Fibroblast of skin of back (primary cell): ENCODE data around the gene ITPK1.

ENCODE experiments used
- DNase-seq: peaks from one replicate; pipeline ENCODE4 v3.0.0-alpha.2; 2013

Gene ITPK1

GRCh38 chr14:92932448-92933395 lies 183.0 kb downstream of the ITPK1 start:
- no peak for DNase-seq

- no peak for DNase-seq
Observed at GRCh38 chr14:92931681-92932447, 183.9 kb downstream of the ITPK1 start.

GRCh38 chr14:92930737-92931602 lies 184.8 kb downstream of the ITPK1 start:
- DNase-seq, result no peak

- DNase-seq, result no peak
Observed at GRCh38 chr14:92929689-92930608, 185.8 kb downstream of the ITPK1 start.

GRCh38 chr14:92928961-92929688 lies 186.6 kb downstream of the ITPK1 start:
- no peak for DNase-seq

GRCh38 chr14:92928258-92928629 lies 187.5 kb downstream of the ITPK1 start:
- no peak for DNase-seq

- no peak for DNase-seq
Observed at GRCh38 chr14:92927349-92928257, 188.1 kb downstream of the ITPK1 start.

GRCh38 chr14:92926931-92927330 lies 188.8 kb downstream of the ITPK1 start:
- DNase-seq, result no peak

- no peak for DNase-seq
Observed at GRCh38 chr14:92926180-92926845, 189.4 kb downstream of the ITPK1 start.

- DNase-seq, result no peak
Observed at GRCh38 chr14:92925446-92925845, 190.3 kb downstream of the ITPK1 start.

GRCh38 chr14:92924247-92924646 lies 191.5 kb downstream of the ITPK1 start:
- no peak for DNase-seq

GRCh38 chr14:92923744-92924103 lies 192.0 kb downstream of the ITPK1 start:
- no peak for DNase-seq

GRCh38 chr14:92922883-92923743 lies 192.6 kb downstream of the ITPK1 start, which contains the start of gene CHGA:
TSS of gene CHGA (plus strand) at chr14:92923150. CDS start at chr14:92923360, 210 bp downstream.
- DNase-seq, result peak; percentile 46

- no peak for DNase-seq
Observed at GRCh38 chr14:92922155-92922735, 193.5 kb downstream of the ITPK1 start.

GRCh38 chr14:92920001-92920400 lies 195.7 kb downstream of the ITPK1 start:
- no peak for DNase-seq

GRCh38 chr14:92917956-92918355 lies 197.8 kb downstream of the ITPK1 start:
- DNase-seq, result no peak
